ENCODE results near the gene VCX2. TPM values are rescaled to one million over a fixed set of nuclear protein-coding genes. Genes with fewer than 3 reads are reported as not detected.
A peak's percentile ranks its signal among the peaks of the same experiment; 100 is the strongest.
"Not testable (repeated sequence)": the region's sequence is repeated elsewhere in the genome, so short reads cannot be mapped to it uniquely, and the experiment has no call there.

The VCX2 gene
- total RNA-seq, 1 experiment from 2014 or later: not detected

GRCh38 chrX:8126092-8126491 is 45.0 kb downstream of the VCX2 start:
- no peak for TF ChIP-seq EZH2 (IDR thresholded peaks at IDR 0.05; ENCODE audit: borderline replicate concordance, low read depth, low read length, poor library complexity, severe bottlenecking)
- no peak for TF ChIP-seq CTCF (conservative IDR thresholded peaks at IDR 0.05; ENCODE audit: low read depth, low read length)
- no peak overlapping the region for H3K27ac ChIP-seq (ENCODE audit: low read depth, low read length, poor library complexity, severe bottlenecking)
- no peak overlapping the region for H3K4me3 ChIP-seq (ENCODE audit: low read depth, low read length, poor library complexity, severe bottlenecking)
- H3K36me3 ChIP-seq (ENCODE audit: insufficient read depth, low read length, poor library complexity, severe bottlenecking): no peaks in the 10 kb centered on the region
- DNase-seq (ENCODE audit: low spot score): no peak
- intact Hi-C loops (cut with micrococcal nuclease; ENCODE audit: unreplicated experiment): no loop called here
- ChIA-PET POLR2A (ENCODE audit: low non-redundant PET) (no interaction called here), CTCF (no interaction called here)
- H3K27me3 ChIP-seq (replicated peaks; ENCODE audit: insufficient read depth, low read depth, low read length, poor library complexity): no peaks in the 10 kb centered on the region
- no TSS peak for BruUV-seq (replicated peaks)
- H3K9me3 ChIP-seq (ENCODE audit: low read depth, low read length, poor library complexity, severe bottlenecking): peaks cover 3% of the 10 kb centered on the region
- no peaks in the 10 kb centered on the region for H3K4me1 ChIP-seq (ENCODE audit: insufficient read depth, low read length, poor library complexity, severe bottlenecking)

- no peaks in the 10 kb centered on the region for H3K36me3 ChIP-seq (ENCODE audit: insufficient read depth, low read length, poor library complexity, severe bottlenecking)
- no peaks in the 10 kb centered on the region for H3K4me1 ChIP-seq (ENCODE audit: insufficient read depth, low read length, poor library complexity, severe bottlenecking)
- DNase-seq (ENCODE audit: low spot score): no peak
- ChIA-PET CTCF (no interaction called here), POLR2A (ENCODE audit: low non-redundant PET) (no interaction called here)
- H3K4me3 ChIP-seq (ENCODE audit: low read depth, low read length, poor library complexity, severe bottlenecking): no peak overlapping the region
- intact Hi-C loops (cut with micrococcal nuclease; ENCODE audit: unreplicated experiment): no loop called here
- BruUV-seq (replicated peaks): no TSS peak
- TF ChIP-seq EZH2 (IDR thresholded peaks at IDR 0.05; ENCODE audit: borderline replicate concordance, low read depth, low read length, poor library complexity, severe bottlenecking): no peak
- no peaks in the 10 kb centered on the region for H3K27me3 ChIP-seq (replicated peaks; ENCODE audit: insufficient read depth, low read depth, low read length, poor library complexity)
- no peak overlapping the region for H3K27ac ChIP-seq (ENCODE audit: low read depth, low read length, poor library complexity, severe bottlenecking)
- peaks cover 3% of the 10 kb centered on the region for H3K9me3 ChIP-seq (ENCODE audit: low read depth, low read length, poor library complexity, severe bottlenecking)
These were observed 45.5 kb downstream of the VCX2 start for GRCh38 chrX:8125566-8125965.

GRCh38 chrX:8122538-8122937 is 48.5 kb downstream of the VCX2 start:
- Histone ChIP-seq H3K36me3 (ENCODE audit: insufficient read depth, low read length, poor library complexity, severe bottlenecking) (no peaks in the 10 kb centered on the region), H3K4me1 (ENCODE audit: insufficient read depth, low read length, poor library complexity, severe bottlenecking) (no peaks in the 10 kb centered on the region), H3K27me3 (replicated peaks; ENCODE audit: insufficient read depth, low read depth, low read length, poor library complexity) (no peaks in the 10 kb centered on the region), H3K4me3 (ENCODE audit: low read depth, low read length, poor library complexity, severe bottlenecking) (no peak overlapping the region), H3K27ac (ENCODE audit: low read depth, low read length, poor library complexity, severe bottlenecking) (no peak overlapping the region), H3K9me3 (ENCODE audit: low read depth, low read length, poor library complexity, severe bottlenecking) (peaks cover 10% of the 10 kb centered on the region)
- CTCF ChIA-PET: no interaction called here
- no peak for DNase-seq (ENCODE audit: low spot score)
- POLR2A ChIA-PET (ENCODE audit: low non-redundant PET): no interaction called here
- no TSS peak for BruUV-seq (replicated peaks)
- TF ChIP-seq CTCF (conservative IDR thresholded peaks at IDR 0.05; ENCODE audit: low read depth, low read length): no peak
- TF ChIP-seq EZH2 (IDR thresholded peaks at IDR 0.05; ENCODE audit: borderline replicate concordance, low read depth, low read length, poor library complexity, severe bottlenecking): no peak
- intact Hi-C loops (cut with micrococcal nuclease; ENCODE audit: unreplicated experiment): no loop called here

GRCh38 chrX:8121391-8121790 is 49.7 kb downstream of the VCX2 start:
- H3K27ac ChIP-seq (ENCODE audit: low read depth, low read length, poor library complexity, severe bottlenecking); CTCF ChIA-PET; DNase-seq (ENCODE audit: low spot score); H3K27me3 ChIP-seq (replicated peaks; ENCODE audit: insufficient read depth, low read depth, low read length, poor library complexity); H3K4me3 ChIP-seq (ENCODE audit: low read depth, low read length, poor library complexity, severe bottlenecking); POLR2A ChIA-PET (ENCODE audit: low non-redundant PET); BruUV-seq (replicated peaks); H3K36me3 ChIP-seq (ENCODE audit: insufficient read depth, low read length, poor library complexity, severe bottlenecking); H3K4me1 ChIP-seq (ENCODE audit: insufficient read depth, low read length, poor library complexity, severe bottlenecking); intact Hi-C loops (cut with micrococcal nuclease; ENCODE audit: unreplicated experiment): not testable (repeated sequence)
- peaks cover 10% of the 10 kb centered on the region for H3K9me3 ChIP-seq (ENCODE audit: low read depth, low read length, poor library complexity, severe bottlenecking)

Small RNAs within 50 kb of the gene (microRNA-seq; reads per million reads assigned to microRNA genes)
- 75.0 reads per million, percentile 61 among the genes with 10 or more reads in this experiment for gene MIR651

Other genes with a start within 250 kb of the VCX2 start
- 14.1 and 16.6 TPM in 2 replicates for gene PNPLA4, start 243.9 kb downstream of the VCX2 start, total RNA-seq (2021)

Data from A673 (cell line).